ENCODE data around the gene LSM14B.

LSM14B gene

GRCh38 chr20:62119591-62120364 is 2.5 kb upstream of the LSM14B start:
- no peak for DNase-seq (ENCODE audit: low read depth)
- TF ChIP-seq MAX (IDR thresholded peaks at IDR 0.05; ENCODE audit: low read depth, low read length) (no peak), CTCF (IDR thresholded peaks at IDR 0.05; ENCODE audit: low read depth, low read length) (no peak), POLR2A (IDR thresholded peaks at IDR 0.05; ENCODE audit: extremely low read depth, insufficient read length) (no peak), MYC (IDR thresholded peaks at IDR 0.05; ENCODE audit: low read depth, low read length) (no peak)
- H3K4me3 ChIP-seq (ENCODE audit: low read depth, low read length) = no peak overlapping the region

GRCh38 chr20:62120365-62120762 is 1.9 kb upstream of the LSM14B start:
- TF ChIP-seq MAX (IDR thresholded peaks at IDR 0.05; ENCODE audit: low read depth, low read length) (no peak), POLR2A (IDR thresholded peaks at IDR 0.05; ENCODE audit: extremely low read depth, insufficient read length) (no peak), CTCF (IDR thresholded peaks at IDR 0.05; ENCODE audit: low read depth, low read length) (no peak), MYC (IDR thresholded peaks at IDR 0.05; ENCODE audit: low read depth, low read length) (no peak)
- DNase-seq (ENCODE audit: low read depth) = no peak
- no peak overlapping the region for H3K4me3 ChIP-seq (ENCODE audit: low read depth, low read length)

GRCh38 chr20:62120990-62121775 is 1.1 kb upstream of the LSM14B start:
- H3K4me3 ChIP-seq (ENCODE audit: low read depth, low read length) = peak overlapping the region; percentile 64
- no peak for DNase-seq (ENCODE audit: low read depth)
- TF ChIP-seq CTCF (IDR thresholded peaks at IDR 0.05; ENCODE audit: low read depth, low read length) = no peak
- TF ChIP-seq MAX (IDR thresholded peaks at IDR 0.05; ENCODE audit: low read depth, low read length) = peak; percentile 2; the same call in 1 of the 2 replicates
- peak; percentile 37 for TF ChIP-seq POLR2A (IDR thresholded peaks at IDR 0.05; ENCODE audit: extremely low read depth, insufficient read length)
- peak; percentile 65 for TF ChIP-seq MYC (IDR thresholded peaks at IDR 0.05; ENCODE audit: low read depth, low read length)

- no peak for TF ChIP-seq CTCF (IDR thresholded peaks at IDR 0.05; ENCODE audit: low read depth, low read length)
- TF ChIP-seq MYC (IDR thresholded peaks at IDR 0.05; ENCODE audit: low read depth, low read length) = no peak
- no peak for TF ChIP-seq MAX (IDR thresholded peaks at IDR 0.05; ENCODE audit: low read depth, low read length)
- no peak for TF ChIP-seq POLR2A (IDR thresholded peaks at IDR 0.05; ENCODE audit: extremely low read depth, insufficient read length)
- DNase-seq (ENCODE audit: low read depth) = peak; percentile 51
- peak overlapping the region; percentile 78 for H3K4me3 ChIP-seq (ENCODE audit: low read depth, low read length)
Measured at GRCh38 chr20:62122654-62123449, 577 bp downstream of the LSM14B start.

- DNase-seq (ENCODE audit: low read depth) = peak; percentile 46
- peak overlapping the region; percentile 63 for H3K4me3 ChIP-seq (ENCODE audit: low read depth, low read length)
- no peak for TF ChIP-seq POLR2A (IDR thresholded peaks at IDR 0.05; ENCODE audit: extremely low read depth, insufficient read length)
- TF ChIP-seq CTCF (IDR thresholded peaks at IDR 0.05; ENCODE audit: low read depth, low read length) = no peak
- TF ChIP-seq MAX (IDR thresholded peaks at IDR 0.05; ENCODE audit: low read depth, low read length) = no peak
- TF ChIP-seq MYC (IDR thresholded peaks at IDR 0.05; ENCODE audit: low read depth, low read length) = no peak
Measured at GRCh38 chr20:62123450-62124118, 1.3 kb downstream of the LSM14B start.
